GM11168 (cell line): ENCODE data around the gene DCUN1D4.
"Not testable (repeated sequence)": the region's sequence is repeated elsewhere in the genome, so short reads cannot be mapped to it uniquely, and the experiment has no call there.

ENCODE experiments used
- in situ Hi-C: fragments of 300-500 bp; cut with MboI; formaldehyde crosslinking; loops from one replicate; pipeline ENCODE4 v1.12.0; 2022; ENCODE audit warnings: low sequenced_read_pairs; ENCODE audit not compliant: unreplicated experiment

The DCUN1D4 gene

DNA sequence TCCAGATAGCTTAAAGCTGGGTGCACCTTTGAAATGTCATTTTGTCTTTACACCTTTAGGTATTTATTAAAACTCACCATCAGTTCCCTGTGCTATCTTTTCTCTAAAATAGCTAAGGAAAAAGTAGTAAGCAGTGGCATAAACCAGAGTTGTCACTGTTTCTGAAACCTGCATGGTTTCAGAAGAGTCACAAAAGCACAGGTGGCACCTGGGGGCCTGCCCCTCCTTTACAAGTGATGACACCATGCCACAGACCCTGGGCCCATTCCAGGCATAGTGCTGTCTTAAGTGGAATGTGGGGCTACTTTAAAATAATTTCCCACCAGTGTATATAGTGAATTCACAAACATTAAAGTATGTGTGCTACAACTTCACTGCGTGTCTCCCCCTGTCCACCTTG lies 47.8 kb downstream of the DCUN1D4 start:
- in situ Hi-C loops, result loop anchor here (10.0 kb wide), 1 partner anchor 134 kb away; the partner anchor contains the start of gene LRRC66

- in situ Hi-C loops, result loop anchor here (10.0 kb wide), 1 partner anchor 131 kb away; the partner anchor contains the start of gene LRRC66
These were observed 50.4 kb downstream of the DCUN1D4 start for GRCh38 chr4:51893402-51893801.

GRCh38 chr4:51894059-51894645 lies 51.2 kb downstream of the DCUN1D4 start:
- in situ Hi-C loops, result loop anchor here (10.0 kb wide), 1 partner anchor 131 kb away; the partner anchor contains the start of gene LRRC66

- in situ Hi-C loops, result loop anchor here (10.0 kb wide), 1 partner anchor 130 kb away; the partner anchor contains the start of gene LRRC66
These were observed 52.2 kb downstream of the DCUN1D4 start for GRCh38 chr4:51895158-51895557.

DNA sequence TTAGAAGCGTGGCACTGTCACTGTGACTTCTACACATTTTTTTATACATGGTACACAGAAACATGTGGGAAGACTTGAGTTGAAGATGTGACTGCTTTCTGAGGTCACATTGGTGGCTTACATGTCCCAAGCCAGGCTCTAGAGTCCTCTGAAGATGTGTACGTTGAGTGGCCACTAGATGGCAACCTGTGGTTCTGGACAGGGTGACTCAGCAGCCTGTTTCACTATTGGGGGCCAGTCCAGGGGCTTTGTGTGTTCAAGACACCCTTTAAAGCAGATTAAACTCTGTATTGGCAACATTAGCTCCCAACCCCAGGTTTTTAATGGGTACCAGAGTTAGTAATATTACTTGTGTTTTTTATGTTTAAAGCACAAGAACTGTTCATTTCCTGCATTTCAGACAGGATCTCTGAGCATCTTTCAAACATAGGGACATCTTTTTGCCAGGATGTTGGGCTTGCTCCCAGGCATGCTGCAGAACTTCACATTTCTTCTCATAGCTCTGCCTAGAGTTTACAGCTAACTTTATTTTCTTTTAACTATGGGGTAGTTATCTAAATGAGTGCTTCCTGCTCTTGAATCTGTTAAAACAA lies 53.0 kb downstream of the DCUN1D4 start:
- in situ Hi-C loops, result loop anchor here (10.0 kb wide), 1 partner anchor 129 kb away; the partner anchor contains the start of gene LRRC66

GRCh38 chr4:51901363-51901762 lies 58.4 kb downstream of the DCUN1D4 start:
- in situ Hi-C loops, result no loop called here

DNA sequence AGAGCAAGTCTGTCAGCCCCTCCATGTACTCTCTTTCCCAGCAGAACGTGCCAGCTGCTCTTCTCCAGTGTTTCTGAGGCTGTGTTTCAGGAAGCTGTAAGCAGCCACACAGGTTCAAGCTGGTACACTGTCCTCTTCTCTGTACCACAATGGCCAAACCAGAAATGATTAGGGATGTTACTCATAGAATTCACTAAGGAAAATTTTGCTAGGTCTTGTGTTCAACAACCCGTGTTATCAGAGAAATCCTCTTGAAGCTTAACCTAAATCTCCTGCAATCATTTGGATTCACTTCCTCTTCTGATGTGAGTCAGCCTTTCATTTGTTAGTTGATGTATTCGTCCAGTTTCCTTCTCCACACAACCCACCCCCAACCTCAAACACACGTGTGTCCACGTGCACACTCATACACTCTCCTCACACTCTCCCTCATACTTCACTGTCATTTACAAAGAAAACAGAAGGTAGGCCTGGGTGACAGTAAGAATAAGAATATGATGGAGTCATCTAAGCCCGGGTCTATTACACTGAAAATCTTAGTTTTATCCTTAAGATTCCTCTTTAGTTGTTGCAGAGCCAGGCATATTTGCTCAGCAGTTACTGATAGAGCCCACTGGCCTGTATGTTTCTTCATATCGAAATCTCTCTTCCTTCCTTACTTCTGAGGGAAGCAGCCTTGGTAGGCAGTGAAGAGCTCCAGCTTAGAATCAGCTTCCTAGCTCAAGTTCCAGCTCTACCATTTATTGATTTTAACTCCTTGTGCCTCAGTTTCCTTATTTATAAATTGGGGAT lies 63.4 kb downstream of the DCUN1D4 start:
- in situ Hi-C loops, result no loop called here

GRCh38 chr4:51907006-51907669 lies 64.2 kb downstream of the DCUN1D4 start:
- in situ Hi-C loops, result no loop called here

- in situ Hi-C loops, result no loop called here
These were observed 66.3 kb downstream of the DCUN1D4 start for GRCh38 chr4:51909236-51909703.

- in situ Hi-C loops, result no loop called here
These were observed 75.3 kb downstream of the DCUN1D4 start for GRCh38 chr4:51918251-51918650.

GRCh38 chr4:51923343-51923742 lies 80.4 kb downstream of the DCUN1D4 start:
- in situ Hi-C loops, result no loop called here

- in situ Hi-C loops, result no loop called here
These were observed 82.4 kb downstream of the DCUN1D4 start for GRCh38 chr4:51925307-51925706.

- in situ Hi-C loops, result no loop called here
These were observed 87.6 kb downstream of the DCUN1D4 start for GRCh38 chr4:51930557-51930956.

- in situ Hi-C loops, result no loop called here
These were observed 88.5 kb downstream of the DCUN1D4 start for GRCh38 chr4:51931461-51931860.

DNA sequence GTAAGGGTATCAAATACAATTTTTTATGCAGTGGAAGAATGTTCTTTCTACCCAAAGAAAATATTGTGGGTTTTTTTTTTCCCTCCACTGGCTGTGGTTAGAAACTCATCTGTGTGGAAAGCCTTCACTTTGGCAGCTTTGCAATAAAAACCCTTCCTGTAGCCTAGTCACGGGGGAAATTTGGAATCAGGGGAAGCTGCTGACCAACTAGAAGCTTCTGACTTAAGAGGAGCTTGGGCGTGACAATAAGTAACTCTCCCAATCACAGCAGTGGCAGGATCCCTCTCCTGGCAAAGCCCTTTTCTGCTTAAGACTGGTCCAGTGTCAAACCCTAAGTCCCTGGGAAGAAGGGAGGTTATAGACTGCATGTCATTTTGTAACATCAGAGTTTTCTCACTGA lies 89.3 kb downstream of the DCUN1D4 start:
- in situ Hi-C loops, result no loop called here

DNA sequence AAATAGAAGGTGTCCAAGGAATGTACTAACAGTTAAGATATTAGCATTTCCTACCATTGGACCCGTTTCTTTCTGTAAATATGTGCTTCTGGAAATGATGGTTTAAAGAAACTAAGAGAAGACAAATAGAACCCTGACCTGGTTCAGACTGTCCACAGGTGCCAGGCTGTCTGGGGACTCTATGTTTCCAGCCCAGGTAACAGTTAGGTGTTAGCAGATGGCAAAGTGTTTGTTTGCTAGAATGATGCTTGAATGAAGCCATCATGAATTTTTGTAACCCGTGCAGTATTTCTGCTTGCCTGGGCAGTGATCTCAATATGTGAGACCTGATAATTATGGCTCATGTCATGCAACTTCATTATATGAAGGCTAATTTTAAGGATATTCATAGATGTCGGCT lies 89.7 kb downstream of the DCUN1D4 start:
- in situ Hi-C loops, result no loop called here

GRCh38 chr4:51940460-51940859 lies 97.5 kb downstream of the DCUN1D4 start:
- in situ Hi-C loops, result not testable (repeated sequence)

DNA sequence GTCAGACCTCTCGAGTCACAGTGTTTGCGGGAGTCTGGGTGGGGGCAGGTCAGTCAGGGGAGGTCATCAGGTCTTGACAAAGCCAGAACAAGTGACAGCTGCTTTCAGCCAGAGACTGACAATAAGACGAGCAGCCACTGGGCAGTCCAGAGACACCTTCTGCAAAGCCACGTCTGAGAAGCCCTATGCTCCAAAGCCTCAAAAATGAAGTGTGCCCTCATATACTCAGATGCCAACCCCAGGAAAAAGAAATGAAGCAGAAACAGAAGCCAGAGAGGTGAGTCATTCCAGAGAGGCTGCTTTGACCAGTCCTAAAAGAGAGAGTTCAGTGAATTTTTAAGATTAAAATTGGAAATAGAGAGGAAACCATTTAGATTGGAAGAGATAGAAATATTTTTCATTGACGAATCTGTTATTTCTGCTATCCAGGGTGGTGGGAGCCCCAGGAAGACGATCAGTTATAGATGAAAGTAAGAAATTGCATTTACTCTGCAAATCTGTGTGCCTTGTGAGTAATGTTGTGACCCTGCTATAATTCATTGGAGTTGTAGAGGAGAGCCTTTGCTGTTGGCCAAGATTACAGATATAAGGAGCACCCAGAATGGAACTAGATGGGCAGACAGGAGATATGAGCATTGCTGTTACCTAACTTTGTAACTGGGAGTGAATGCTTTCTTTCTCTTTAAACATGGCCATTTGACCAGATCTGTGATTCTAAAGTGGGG lies 99.3 kb downstream of the DCUN1D4 start:
- in situ Hi-C loops, result no loop called here

DNA sequence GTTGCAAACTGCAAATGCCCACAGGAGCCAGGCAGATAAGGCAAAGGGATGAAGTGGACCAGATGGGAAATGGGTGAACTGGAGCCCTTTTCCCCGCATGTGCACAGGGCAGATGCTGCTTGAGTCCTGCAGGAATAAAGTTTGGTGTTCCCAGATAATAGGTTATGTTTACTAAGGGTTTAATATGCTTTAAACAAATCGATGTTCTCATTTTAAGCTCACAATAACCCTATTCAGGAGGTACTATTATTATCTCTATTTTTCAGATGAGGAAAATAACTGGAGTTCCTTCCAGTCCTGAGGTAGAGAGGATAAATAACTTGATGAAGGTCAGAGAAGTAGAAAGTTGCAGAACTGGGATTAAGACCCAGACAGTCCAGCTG lies 99.9 kb downstream of the DCUN1D4 start:
- in situ Hi-C loops, result no loop called here

DNA sequence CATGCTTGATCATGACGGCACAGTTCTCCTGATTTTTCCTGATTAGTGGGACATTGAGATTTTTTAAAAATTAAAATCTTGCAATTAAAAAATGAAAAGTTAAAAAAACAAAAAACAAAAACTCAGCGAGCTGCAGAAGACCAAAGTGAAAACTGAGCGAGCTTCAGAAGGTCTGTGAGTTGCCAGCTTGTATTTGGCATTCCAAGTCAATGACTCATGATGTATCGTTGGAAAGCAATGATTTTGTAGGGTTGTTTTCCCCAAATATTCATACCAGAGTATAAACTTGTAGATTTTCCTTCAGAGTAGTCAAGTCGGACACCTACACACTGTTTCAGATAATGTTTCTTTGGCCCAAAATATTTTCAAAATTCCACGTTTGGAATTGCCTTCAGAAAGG lies 100.3 kb downstream of the DCUN1D4 start:
- in situ Hi-C loops, result no loop called here
